Measurements from ENCODE around the gene SLC25A23. TPM values are rescaled to one million over a fixed set of nuclear protein-coding genes. Genes with fewer than 3 reads are reported as not detected.

Gene SLC25A23
- total and polyA plus RNA-seq, 2 of the 4 experiments (the other 2 are of a cell fraction) = 7.0 to 7.6 TPM

- ATAC-seq (ENCODE audit: low read depth) (no peak), DNase-seq (no peak)
- Histone ChIP-seq H3K4me2 (ENCODE audit: low read depth, low read length) (no peak overlapping the region), H3K4me3 (ENCODE audit: insufficient read depth, low read depth, low read length) (no peak overlapping the region), H2BK15ac (ENCODE audit: low read depth, low read length) (no peak overlapping the region), H2AFZ (replicated peaks; ENCODE audit: low read length, poor library complexity) (no peak overlapping the region), H3K27ac (ENCODE audit: insufficient read depth, low read length) (no peak overlapping the region), H3K27me3 (ENCODE audit: control insufficient read depth, insufficient read depth, low read length) (no peaks in the 10 kb centered on the region), H4K5ac (ENCODE audit: low read depth, low read length) (no peak overlapping the region), H3K4me1 (ENCODE audit: control insufficient read depth, insufficient read depth, low read length) (no peaks in the 10 kb centered on the region), H2AK9ac (replicated peaks; ENCODE audit: low read depth, low read length, poor library complexity) (no peak overlapping the region), H4K8ac (ENCODE audit: low read depth in 2 of 2, low read length in 2 of 2) (no peak overlapping the region), H2AK5ac (ENCODE audit: low read depth, low read length) (no peak overlapping the region), H3K56ac (ENCODE audit: extremely low read depth, insufficient read depth, low read length) (no peak overlapping the region), H2BK120ac (ENCODE audit: low read depth, low read length) (no peak overlapping the region), H3K9me3 (ENCODE audit: control insufficient read depth, insufficient read depth, low read length) (no peaks in the 10 kb centered on the region; the same call in 1 of the 2 replicates), H4K20me1 (ENCODE audit: insufficient read depth, low read length) (no peaks in the 10 kb centered on the region), H2BK5ac (ENCODE audit: low read depth, low read length, poor library complexity, severe bottlenecking) (no peak overlapping the region), H3K23ac (ENCODE audit: low read depth, low read length) (no peak overlapping the region), H4K91ac (ENCODE audit: insufficient read depth, low read depth, low read length) (no peak overlapping the region), H3K36me3 (ENCODE audit: control insufficient read depth, insufficient read depth, low read length) (no peaks in the 10 kb centered on the region), H3K14ac (replicated peaks; ENCODE audit: low read depth, low read length) (no peak overlapping the region), H3K79me1 (ENCODE audit: low read depth in 1 of 2, low read length in 2 of 2) (no peaks in the 10 kb centered on the region), H3K9me1 (ENCODE audit: insufficient read depth, low read length) (no peaks in the 10 kb centered on the region), H3K9ac (ENCODE audit: low read depth, low read length) (no peak overlapping the region), H2BK20ac (ENCODE audit: low read depth, low read length) (no peak overlapping the region), H3K18ac (ENCODE audit: low read depth, low read length) (no peak overlapping the region), H3K4ac (ENCODE audit: low read depth, low read length) (no peak overlapping the region)
- BruUV-seq (replicated peaks) = no TSS peak
- no CpG with 5 or more reads among the region's 13 CpGs for WGBS, 2 experiments (ENCODE audit: extremely low coverage in 2 of 2, insufficient read length in 1 of 2)
- intact Hi-C loops (cut with micrococcal nuclease) (no loop called here), in situ Hi-C loops (cut with MboI; ENCODE audit: low sequenced_read_pairs) (no loop called here), dilution Hi-C loops (cut with HindIII; ENCODE audit: low sequenced_read_pairs, unreplicated experiment) (no loop called here)
- no peak for TF ChIP-seq RAD21 (IDR thresholded peaks at IDR 0.05; ENCODE audit: low read length)
- no peak for TF ChIP-seq CEBPB (IDR thresholded peaks at IDR 0.05; ENCODE audit: low read depth, low read length)
- no peak for TF ChIP-seq RFX5 (IDR thresholded peaks at IDR 0.05; ENCODE audit: low read depth, low read length)
- no peak for TF ChIP-seq MAZ (IDR thresholded peaks at IDR 0.05; ENCODE audit: borderline replicate concordance, low read depth, low read length)
- TF ChIP-seq, protein P1, sequence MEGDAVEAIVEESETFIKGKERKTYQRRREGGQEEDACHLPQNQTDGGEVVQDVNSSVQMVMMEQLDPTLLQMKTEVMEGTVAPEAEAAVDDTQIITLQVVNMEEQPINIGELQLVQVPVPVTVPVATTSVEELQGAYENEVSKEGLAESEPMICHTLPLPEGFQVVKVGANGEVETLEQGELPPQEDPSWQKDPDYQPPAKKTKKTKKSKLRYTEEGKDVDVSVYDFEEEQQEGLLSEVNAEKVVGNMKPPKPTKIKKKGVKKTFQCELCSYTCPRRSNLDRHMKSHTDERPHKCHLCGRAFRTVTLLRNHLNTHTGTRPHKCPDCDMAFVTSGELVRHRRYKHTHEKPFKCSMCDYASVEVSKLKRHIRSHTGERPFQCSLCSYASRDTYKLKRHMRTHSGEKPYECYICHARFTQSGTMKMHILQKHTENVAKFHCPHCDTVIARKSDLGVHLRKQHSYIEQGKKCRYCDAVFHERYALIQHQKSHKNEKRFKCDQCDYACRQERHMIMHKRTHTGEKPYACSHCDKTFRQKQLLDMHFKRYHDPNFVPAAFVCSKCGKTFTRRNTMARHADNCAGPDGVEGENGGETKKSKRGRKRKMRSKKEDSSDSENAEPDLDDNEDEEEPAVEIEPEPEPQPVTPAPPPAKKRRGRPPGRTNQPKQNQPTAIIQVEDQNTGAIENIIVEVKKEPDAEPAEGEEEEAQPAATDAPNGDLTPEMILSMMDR (conservative IDR thresholded peaks at IDR 0.05; ENCODE audit: low read depth, low read length) = no peak
- TF ChIP-seq MXI1 (IDR thresholded peaks at IDR 0.05; ENCODE audit: borderline replicate concordance, low read depth, low read length) = no peak
- no peak for TF ChIP-seq SMC3 (IDR thresholded peaks at IDR 0.05; ENCODE audit: low read depth, low read length)
- no peak for TF ChIP-seq MAFK (IDR thresholded peaks at IDR 0.05; ENCODE audit: low read depth, low read length)
- TF ChIP-seq FOS (IDR thresholded peaks at IDR 0.05; ENCODE audit: low read depth, low read length) = no peak
- TF ChIP-seq BHLHE40 (IDR thresholded peaks at IDR 0.05; ENCODE audit: low read depth, low read length) = no peak
- TF ChIP-seq, protein P2, sequence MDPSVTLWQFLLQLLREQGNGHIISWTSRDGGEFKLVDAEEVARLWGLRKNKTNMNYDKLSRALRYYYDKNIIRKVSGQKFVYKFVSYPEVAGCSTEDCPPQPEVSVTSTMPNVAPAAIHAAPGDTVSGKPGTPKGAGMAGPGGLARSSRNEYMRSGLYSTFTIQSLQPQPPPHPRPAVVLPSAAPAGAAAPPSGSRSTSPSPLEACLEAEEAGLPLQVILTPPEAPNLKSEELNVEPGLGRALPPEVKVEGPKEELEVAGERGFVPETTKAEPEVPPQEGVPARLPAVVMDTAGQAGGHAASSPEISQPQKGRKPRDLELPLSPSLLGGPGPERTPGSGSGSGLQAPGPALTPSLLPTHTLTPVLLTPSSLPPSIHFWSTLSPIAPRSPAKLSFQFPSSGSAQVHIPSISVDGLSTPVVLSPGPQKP (IDR thresholded peaks at IDR 0.05; ENCODE audit: borderline replicate concordance, low read depth, low read length) = no peak
- TF ChIP-seq CHD1 (IDR thresholded peaks at IDR 0.05; ENCODE audit: low read depth, low read length) = no peak
- TF ChIP-seq USF2 (IDR thresholded peaks at IDR 0.05; ENCODE audit: low read depth, low read length) = no peak
- no peak for TF ChIP-seq NFE2L2 (IDR thresholded peaks at IDR 0.05; ENCODE audit: low read depth, low read length)
- no peak for TF ChIP-seq RCOR1 (IDR thresholded peaks at IDR 0.05; ENCODE audit: insufficient replicate concordance, low read length)
- TF ChIP-seq POLR2A (IDR thresholded peaks at IDR 0.05; ENCODE audit: low read depth, low read length) = no peak
- POLR2A ChIA-PET (ENCODE audit: unreplicated experiment) = no interaction called here
- CTCF ChIA-PET = no interaction called here
These were observed 17.4 kb downstream of the SLC25A23 start for GRCh38 chr19:6442087-6442688.
